GM21717 (cell line): ENCODE data around the gene PXT1.

Experiments used
- ATAC-seq: cut with Tn5 transposase; IDR thresholded peaks from one replicate; pipeline ENCODE4 v1.9.1; 2021; ENCODE audit warnings: mild to moderate bottlenecking, moderate library complexity; ENCODE audit not compliant: unreplicated experiment

PXT1 gene

DNA sequence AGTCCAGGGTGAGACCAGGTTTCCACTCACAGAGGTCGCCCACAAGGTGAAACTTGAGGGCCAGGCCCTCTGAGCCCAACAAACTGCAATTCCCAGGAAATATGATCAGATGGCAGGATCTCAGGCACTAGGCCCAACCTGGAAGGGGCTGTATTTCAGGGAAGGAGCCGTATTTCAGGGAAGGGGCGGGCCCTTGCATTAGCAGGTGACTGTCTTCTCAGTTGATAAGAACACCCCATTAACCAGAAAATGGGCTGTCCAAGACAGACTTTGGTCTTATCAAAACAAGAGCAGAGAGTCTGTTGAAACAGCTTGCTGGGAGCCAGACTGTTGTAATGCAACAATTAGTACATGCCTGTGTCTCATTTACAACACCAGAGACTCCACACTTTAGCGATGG lies 95.0 kb downstream of the PXT1 start:
- ATAC-seq, result no peak

DNA sequence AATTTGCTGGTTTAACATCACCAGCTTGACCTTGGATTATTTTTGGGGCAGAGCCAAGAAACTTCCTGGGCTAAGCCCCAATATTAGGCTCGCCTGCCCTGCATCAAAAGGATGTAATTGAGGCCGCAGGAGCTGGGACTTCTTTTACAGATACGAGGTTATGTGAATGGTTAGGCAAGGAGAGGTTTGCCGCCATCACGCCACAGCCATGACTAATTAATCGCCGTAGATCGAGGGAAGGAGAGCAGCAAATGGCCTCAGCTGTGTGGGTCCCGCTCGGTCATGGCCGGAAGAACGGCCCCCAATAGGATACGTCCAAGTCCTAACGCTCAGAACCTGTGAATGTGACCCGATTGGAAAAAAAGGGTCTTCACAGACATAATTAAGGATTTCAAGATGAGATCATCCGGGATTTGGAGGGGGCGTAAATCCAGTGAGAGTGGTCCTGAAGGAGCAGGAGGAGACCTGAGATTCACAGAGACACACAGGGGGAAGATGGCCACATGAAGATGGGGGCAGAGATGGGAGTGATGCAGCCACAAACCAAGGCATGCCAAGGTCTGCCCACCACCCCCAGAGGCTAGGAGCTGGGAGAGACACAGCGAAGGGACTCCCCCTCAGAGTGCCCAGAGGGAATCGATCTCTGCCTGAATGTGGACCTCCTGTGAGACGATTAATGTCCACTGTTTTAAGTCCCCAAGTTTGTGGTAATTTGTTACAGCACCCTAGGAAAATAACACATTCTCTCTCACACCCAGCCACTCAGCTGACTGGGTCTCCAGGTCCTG lies 96.0 kb downstream of the PXT1 start:
- ATAC-seq, result no peak

DNA sequence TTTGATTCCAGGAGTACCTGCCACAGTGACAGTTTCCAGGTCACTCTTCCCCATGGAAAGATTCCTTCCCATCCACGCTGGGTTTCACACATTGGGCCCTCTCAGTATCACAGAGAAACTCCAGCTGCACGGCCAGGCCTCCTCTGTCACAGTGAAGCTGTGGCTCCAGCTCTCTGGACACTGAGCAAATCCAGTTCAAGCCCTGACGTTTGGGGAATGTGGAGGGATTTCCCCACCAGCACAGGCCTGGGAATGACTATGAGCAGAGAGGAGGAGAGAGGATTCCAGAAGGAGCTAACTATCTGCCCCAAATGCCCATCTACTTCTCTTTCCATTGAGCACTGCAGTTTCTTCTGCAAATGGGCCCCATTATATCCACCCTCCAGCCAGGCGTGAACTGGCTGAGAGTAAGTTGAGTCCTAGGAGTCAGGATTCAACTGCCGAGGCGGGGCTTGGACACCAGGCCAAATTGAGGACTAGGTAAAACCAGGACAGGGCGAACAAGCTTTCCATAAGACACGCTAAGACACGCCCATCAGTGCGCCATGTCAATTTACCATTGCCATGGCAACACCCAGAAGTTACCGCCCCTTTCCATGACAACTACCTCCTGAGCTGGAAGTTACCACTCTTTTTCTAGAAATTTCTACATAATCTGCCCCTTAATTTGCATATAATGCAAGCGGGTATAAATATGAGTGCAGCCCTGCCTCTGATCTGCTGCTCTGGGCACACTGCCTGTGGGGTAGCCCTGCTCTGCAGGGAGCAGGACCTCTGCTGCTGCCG lies 96.8 kb downstream of the PXT1 start:
- ATAC-seq, result no peak

DNA sequence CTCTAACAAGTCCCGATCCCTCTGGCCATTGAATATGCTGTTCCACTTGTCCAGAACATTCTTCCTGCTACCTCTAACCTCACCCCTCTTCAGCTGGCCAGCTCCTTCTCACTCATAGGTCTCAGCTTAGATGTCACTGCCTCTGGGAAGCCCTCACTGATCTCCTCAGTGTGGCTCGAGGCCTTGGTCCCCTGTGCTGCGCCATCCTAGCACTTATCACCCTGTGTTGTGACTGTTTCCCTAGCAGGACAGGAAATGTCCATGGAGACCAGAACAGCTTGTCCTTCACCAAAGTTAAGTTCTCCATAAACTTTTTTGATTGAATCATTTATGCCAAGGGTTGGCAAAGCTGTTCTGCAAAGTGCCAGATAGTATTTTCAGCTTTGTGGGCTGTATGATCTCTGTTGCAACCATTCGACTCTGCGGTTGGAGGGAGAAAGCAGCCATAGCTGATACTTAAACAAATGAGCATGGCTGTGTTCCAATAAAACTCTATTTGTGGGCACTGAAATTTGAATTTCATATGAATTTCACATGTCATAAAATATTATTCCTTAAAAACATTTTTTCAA lies 99.5 kb downstream of the PXT1 start:
- no peak for ATAC-seq

DNA sequence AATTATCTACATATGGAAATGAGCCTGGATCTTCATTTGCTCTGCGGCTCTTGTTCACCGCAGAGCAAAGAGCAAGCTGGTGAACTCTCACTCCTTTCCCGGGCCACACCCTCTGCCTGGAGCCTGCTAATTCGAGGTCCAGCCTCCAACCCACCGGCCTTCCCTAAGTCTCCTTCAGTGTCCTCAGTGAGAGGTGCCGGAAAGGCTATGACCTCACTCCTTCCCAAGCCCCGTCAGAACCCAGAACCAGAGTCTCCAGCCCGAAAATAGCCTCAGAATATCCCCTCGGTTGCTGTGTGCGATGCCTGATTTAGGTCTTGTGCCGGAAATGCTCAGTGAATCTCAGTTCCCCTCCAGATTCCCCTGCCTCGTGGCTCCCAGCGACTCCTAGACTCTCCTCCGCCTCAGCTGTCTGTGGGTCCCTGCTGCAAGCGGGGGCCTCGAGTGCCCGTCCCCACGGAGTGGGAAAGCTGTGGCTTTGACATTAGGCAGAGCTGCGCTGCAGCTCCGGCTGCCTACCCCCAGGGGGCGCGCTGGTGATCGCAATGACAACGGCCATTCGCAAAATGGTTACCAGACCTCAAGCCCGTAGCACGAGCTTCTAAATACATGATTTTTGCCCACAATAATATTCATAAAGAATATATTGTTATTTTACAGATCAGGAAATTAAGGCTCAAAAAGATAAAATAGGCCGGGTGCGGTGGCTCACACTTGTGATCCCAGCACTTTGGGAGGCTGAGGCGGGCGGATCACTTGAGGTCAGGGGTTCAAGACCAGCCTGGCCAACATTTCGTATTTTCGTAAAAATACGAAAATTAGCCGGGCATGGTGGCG lies 101.8 kb downstream of the PXT1 start:
- no peak for ATAC-seq
